HepG2 (cell line): Measurements from ENCODE around the gene CNNM2. TPM values are rescaled to one million over a fixed set of nuclear protein-coding genes. Genes with fewer than 3 reads are reported as not detected.

Experiments
- BHLHE40 ChIP-seq: IDR thresholded peaks from 2 replicates; pipeline ENCODE4 v1.6.1; 2011; ENCODE audit warnings: low read length, improper control_type of control experiment
- CBX2 ChIP-seq, 2 experiments: fragments of 200-600 bp in 1 of 2; sonication (generic); formaldehyde crosslinking in 1 of 2; IDR thresholded peaks; 2 replicates each; pipeline versions ENCODE4 v1.7.0 to v1.8.1; 2018 to 2022; ENCODE audit warnings: low read depth in 2 of 2, low read length in 1 of 2, mild to moderate bottlenecking in 1 of 2, missing genetic modification reagents in 1 of 2
- CTCF ChIP-seq: sonication (generic); formaldehyde crosslinking; IDR thresholded peaks from 2 replicates; pipeline ENCODE4 v1.5.0; 2020; ENCODE audit warnings: mild to moderate bottlenecking, missing genetic modification reagents, moderate library complexity
- FOXJ3 ChIP-seq: sonication (generic); formaldehyde crosslinking; IDR thresholded peaks from 2 replicates; pipeline ENCODE4 v1.4.0; 2020; ENCODE audit warnings: missing genetic modification reagents, mild to moderate bottlenecking, borderline replicate concordance
- HNF1A ChIP-seq, 2 experiments: sonication (generic) in 1 of 2; formaldehyde crosslinking in 1 of 2; IDR thresholded peaks; 2 replicates each; pipeline versions ENCODE4 v1.4.0 to v1.6.1; 2016 to 2020; ENCODE audit warnings: borderline replicate concordance in 1 of 2, low read depth in 1 of 2, mild to moderate bottlenecking in 1 of 2, missing genetic modification reagents in 1 of 2
- KLF11 ChIP-seq: IDR thresholded peaks from 2 replicates; pipeline ENCODE4 v1.6.1; 2016; ENCODE audit warnings: missing compliant biosample characterization
- PATZ1 ChIP-seq: sonication (generic); formaldehyde crosslinking; IDR thresholded peaks from 2 replicates; pipeline ENCODE4 v1.4.0; 2020; ENCODE audit warnings: missing genetic modification reagents
- ZNF263 ChIP-seq: sonication (generic); formaldehyde crosslinking; IDR thresholded peaks from 2 replicates; pipeline ENCODE4 v1.4.0; 2020; ENCODE audit warnings: missing genetic modification reagents
- ZNF646 ChIP-seq: sonication (generic); formaldehyde crosslinking; IDR thresholded peaks from 2 replicates; pipeline ENCODE4 v1.9.0; 2021; ENCODE audit warnings: mild to moderate bottlenecking, missing genetic modification reagents
- ZNF761 ChIP-seq: sonication (generic); formaldehyde crosslinking; conservative IDR thresholded peaks from 2 replicates; pipeline ENCODE4 v1.4.0; 2020; ENCODE audit warnings: mild to moderate bottlenecking, missing genetic modification reagents
- ZNF883 ChIP-seq: sonication (generic); formaldehyde crosslinking; IDR thresholded peaks from 2 replicates; pipeline ENCODE4 v1.5.1; 2020; ENCODE audit warnings: mild to moderate bottlenecking, missing genetic modification reagents; ENCODE audit errors: not compliant biosample characterization
- polyA plus RNA-seq, 8 experiments: library from polyadenylated mRNA; depleted of rRNA in 3 of 8; stranded (reverse) in 7 of 8; unstranded in 1 of 8; fragments of >200 nt; fragmentation: Illumina TruSeq in 4 of 8; extraction: Trizol in 4 of 8; gene quantifications; 2 replicates each; pipeline versions ENCODE4 v1.2.1 to v1.2.3, GENCODE V29; 2011 to 2016; ENCODE audit warnings: low read depth in 4 of 8, missing spikeins in 1 of 8, mixed read lengths in 1 of 8; ENCODE audit not compliant: insufficient read depth in 1 of 8
- total RNA-seq, 5 experiments: library from RNA; depleted of rRNA; stranded (reverse); fragments of >200 nt; fragmentation: Illumina TruSeq; extraction: Trizol; gene quantifications; 2 replicates each; pipeline ENCODE4 v1.2.3, GENCODE V29; 2016; ENCODE audit warnings: low read depth in 1 of 5

The CNNM2 gene
- total and polyA plus RNA-seq, 2 of the 13 experiments (the other 11 are each of a cell fraction or from before 2014, with no cell fraction given) = 7.1 to 9.0 TPM

- TF ChIP-seq HNF1A (IDR thresholded peaks at IDR 0.05; ENCODE audit: low read depth) = no peak
- TF ChIP-seq HNF1A (CRISPR knock-in tag; IDR thresholded peaks at IDR 0.05; ENCODE audit: borderline replicate concordance) = peak; percentile 45; the same call in 1 of the 2 replicates
- TF ChIP-seq ZNF646 (CRISPR knock-in tag) = no peak
- TF ChIP-seq ZNF263 (CRISPR knock-in tag) = no peak
- TF ChIP-seq FOXJ3 (CRISPR knock-in tag) = no peak
- TF ChIP-seq ZNF883 (CRISPR knock-in tag) = peak; percentile 60
- TF ChIP-seq KLF11 (CRISPR knock-in tag) = no peak
- peak; percentile 48; the same call in 1 of the 2 replicates for TF ChIP-seq ZNF761 (CRISPR knock-in tag)
- TF ChIP-seq CTCF (CRISPR knock-in tag) = no peak; the same call in 1 of the 2 replicates
- TF ChIP-seq BHLHE40 = 0 out of 2 replicates have a peak, but pooled peaks have one; percentile 5
- no peak for TF ChIP-seq CBX2 (IDR thresholded peaks at IDR 0.05; ENCODE audit: low read depth, low read length)
- TF ChIP-seq CBX2 (CRISPR knock-in tag; IDR thresholded peaks at IDR 0.05; ENCODE audit: low read depth) = no peak
- peak; percentile 79 for TF ChIP-seq PATZ1 (CRISPR knock-in tag)
These were observed 48.6 kb upstream of the CNNM2 start, which contains the start of gene AS3MT (continued) for GRCh38 chr10:102869258-102870198.
